Measurements from ENCODE around the gene NR4A1. TPM values are rescaled to one million over a fixed set of nuclear protein-coding genes. Genes with fewer than 3 reads are reported as not detected.
A peak's percentile ranks its signal among the peaks of the same experiment; 100 is the strongest.

Gene NR4A1
- total RNA-seq, 2 donors from 2014 or later: 17.7 to 18.4 TPM

DNA sequence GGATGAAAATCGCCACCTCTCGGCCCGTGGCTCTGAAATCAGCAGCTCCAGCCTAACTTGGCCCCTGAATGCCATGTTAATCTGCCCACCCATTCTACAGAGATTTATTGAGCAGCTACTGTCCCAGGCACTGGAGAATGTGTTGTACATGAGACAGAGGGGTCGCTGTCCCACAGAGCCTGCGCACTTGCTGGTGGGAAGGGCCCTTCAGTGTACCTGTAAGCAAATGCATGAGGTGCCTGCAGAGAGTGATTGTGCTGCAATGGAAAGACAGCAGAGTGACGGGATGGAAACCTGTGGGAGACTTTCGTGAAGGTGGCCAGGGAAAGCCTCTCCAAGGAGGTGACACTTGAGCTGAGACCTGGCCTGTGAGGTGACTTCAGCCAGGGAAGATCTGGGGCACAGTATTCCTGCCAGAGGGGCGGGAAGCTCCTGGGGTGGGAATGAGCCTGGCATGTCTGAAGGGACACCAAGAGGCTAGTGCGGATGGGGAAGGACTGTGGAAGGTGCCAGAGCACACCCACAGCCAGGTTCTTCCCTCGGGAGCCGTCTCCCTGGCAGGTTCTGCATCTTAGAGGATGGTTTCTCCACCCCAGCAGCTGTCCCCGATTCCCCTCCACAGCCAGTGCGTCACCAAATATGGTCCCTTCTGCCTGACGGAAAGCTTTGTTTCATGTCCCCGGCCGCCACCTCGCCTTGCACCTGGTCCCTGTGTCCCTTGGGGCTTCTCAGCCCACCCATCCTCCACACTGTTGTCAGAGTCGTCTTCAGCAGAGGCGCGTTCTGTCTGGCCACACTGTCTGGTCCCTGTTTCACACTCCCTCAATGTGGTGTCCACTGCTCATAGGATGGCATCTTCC is 36.9 kb downstream of the NR4A1 start:
- TF ChIP-seq, protein P1, sequence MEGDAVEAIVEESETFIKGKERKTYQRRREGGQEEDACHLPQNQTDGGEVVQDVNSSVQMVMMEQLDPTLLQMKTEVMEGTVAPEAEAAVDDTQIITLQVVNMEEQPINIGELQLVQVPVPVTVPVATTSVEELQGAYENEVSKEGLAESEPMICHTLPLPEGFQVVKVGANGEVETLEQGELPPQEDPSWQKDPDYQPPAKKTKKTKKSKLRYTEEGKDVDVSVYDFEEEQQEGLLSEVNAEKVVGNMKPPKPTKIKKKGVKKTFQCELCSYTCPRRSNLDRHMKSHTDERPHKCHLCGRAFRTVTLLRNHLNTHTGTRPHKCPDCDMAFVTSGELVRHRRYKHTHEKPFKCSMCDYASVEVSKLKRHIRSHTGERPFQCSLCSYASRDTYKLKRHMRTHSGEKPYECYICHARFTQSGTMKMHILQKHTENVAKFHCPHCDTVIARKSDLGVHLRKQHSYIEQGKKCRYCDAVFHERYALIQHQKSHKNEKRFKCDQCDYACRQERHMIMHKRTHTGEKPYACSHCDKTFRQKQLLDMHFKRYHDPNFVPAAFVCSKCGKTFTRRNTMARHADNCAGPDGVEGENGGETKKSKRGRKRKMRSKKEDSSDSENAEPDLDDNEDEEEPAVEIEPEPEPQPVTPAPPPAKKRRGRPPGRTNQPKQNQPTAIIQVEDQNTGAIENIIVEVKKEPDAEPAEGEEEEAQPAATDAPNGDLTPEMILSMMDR (conservative IDR thresholded peaks at IDR 0.05): no peak
- no peaks in the 10 kb centered on the region for H3K9me3 ChIP-seq (ENCODE audit: control insufficient read depth, low read length)
- H3K27me3 Mint-ChIP-seq (ENCODE audit: insufficient read depth): peaks cover 13% of the 10 kb centered on the region
- H3K36me3 Mint-ChIP-seq (ENCODE audit: low read depth): no peaks in the 10 kb centered on the region
- H3K4me3 ChIP-seq (ENCODE audit: low read length): no peak overlapping the region
- H3K27me3 ChIP-seq (ENCODE audit: control insufficient read depth, insufficient read depth, low read length, poor library complexity, severe bottlenecking): no peaks in the 10 kb centered on the region
- 86% methylated on average over 19 to 20 of the region's 20 CpGs for WGBS, 2 experiments (ENCODE audit: insufficient coverage in 1 of 2, insufficient read length in 1 of 2)
- no peaks in the 10 kb centered on the region for H3K4me1 ChIP-seq (ENCODE audit: control insufficient read depth, insufficient read depth, low read length)
- no peak overlapping the region for H3K27ac Mint-ChIP-seq
- H3K9ac ChIP-seq (ENCODE audit: extremely low read depth, low read length, poor library complexity, severe bottlenecking): no peak overlapping the region
- H3K36me3 ChIP-seq (ENCODE audit: control insufficient read depth, insufficient read depth, low read length): no peaks in the 10 kb centered on the region
- peaks cover 2% of the 10 kb centered on the region for H3K4me1 Mint-ChIP-seq
- H3K27ac ChIP-seq (ENCODE audit: low read depth, low read length): no peak overlapping the region
- no peaks in the 10 kb centered on the region for H3K9me3 Mint-ChIP-seq
- no peak overlapping the region for H3K4me3 Mint-ChIP-seq
- no peak for DNase-seq

DNA sequence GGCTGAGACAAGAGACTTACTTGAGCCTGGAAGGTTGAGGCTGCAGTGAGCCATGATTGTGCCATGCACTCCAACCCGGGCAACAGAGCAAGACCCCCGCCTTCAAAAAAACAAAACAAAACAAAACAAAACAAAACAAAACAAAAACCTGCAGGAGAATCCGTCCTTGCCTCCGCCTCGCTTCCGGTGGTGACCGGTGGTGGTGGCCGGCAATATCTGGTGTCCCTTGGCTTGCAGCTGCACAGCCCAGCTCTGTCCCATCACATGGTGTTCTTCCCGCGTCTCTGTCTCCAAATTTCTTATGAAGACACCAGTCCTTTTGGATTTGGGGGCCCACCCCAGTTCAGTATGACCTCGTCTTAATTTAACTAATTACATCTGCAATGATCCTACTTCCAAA is 38.2 kb downstream of the NR4A1 start:
- 94 to 95% methylated on average over 9 to 11 of the region's 11 CpGs for WGBS, 2 experiments (ENCODE audit: insufficient coverage in 1 of 2, insufficient read length in 1 of 2)
- DNase-seq: no peak
- no peaks in the 10 kb centered on the region for H3K27me3 ChIP-seq (ENCODE audit: control insufficient read depth, insufficient read depth, low read length, poor library complexity, severe bottlenecking)
- H3K27me3 Mint-ChIP-seq (ENCODE audit: insufficient read depth): peaks cover 14% of the 10 kb centered on the region
- H3K36me3 ChIP-seq (ENCODE audit: control insufficient read depth, insufficient read depth, low read length): no peaks in the 10 kb centered on the region
- H3K9ac ChIP-seq (ENCODE audit: extremely low read depth, low read length, poor library complexity, severe bottlenecking): no peak overlapping the region
- H3K27ac ChIP-seq (ENCODE audit: low read depth, low read length): no peak overlapping the region
- no peaks in the 10 kb centered on the region for H3K36me3 Mint-ChIP-seq (ENCODE audit: low read depth)
- no peaks in the 10 kb centered on the region for H3K4me1 Mint-ChIP-seq
- H3K9me3 ChIP-seq (ENCODE audit: control insufficient read depth, low read length): no peaks in the 10 kb centered on the region
- H3K4me1 ChIP-seq (ENCODE audit: control insufficient read depth, insufficient read depth, low read length): no peaks in the 10 kb centered on the region
- no peaks in the 10 kb centered on the region for H3K9me3 Mint-ChIP-seq
- no peak overlapping the region for H3K4me3 Mint-ChIP-seq
- H3K4me3 ChIP-seq (ENCODE audit: low read length): no peak overlapping the region
- H3K27ac Mint-ChIP-seq: peak overlapping the region; percentile 24
- TF ChIP-seq, protein P1 (conservative IDR thresholded peaks at IDR 0.05): no peak

DNA sequence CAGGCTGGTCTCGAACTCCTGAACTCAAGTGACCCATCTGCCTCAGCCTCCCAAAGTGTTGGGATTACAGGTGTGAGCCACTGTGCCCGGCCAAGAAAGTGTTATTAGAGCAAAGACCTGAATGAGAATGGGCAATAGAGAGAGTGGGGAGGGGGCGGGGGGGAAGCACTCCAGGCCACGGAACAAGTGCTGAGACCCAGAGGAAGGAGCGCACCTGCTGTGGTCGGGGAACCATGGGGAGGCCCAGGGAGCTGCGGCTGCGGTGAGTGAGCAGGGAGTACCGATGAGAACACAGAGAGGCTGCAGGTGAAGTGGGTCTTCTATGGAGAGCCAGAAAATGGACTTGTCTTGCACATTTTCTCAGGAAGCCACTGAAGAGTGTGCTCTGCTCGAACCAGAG is 39.0 kb downstream of the NR4A1 start:
- H3K9me3 ChIP-seq (ENCODE audit: control insufficient read depth, low read length): no peaks in the 10 kb centered on the region
- Mint-ChIP-seq H3K27me3 (ENCODE audit: insufficient read depth) (peaks cover 14% of the 10 kb centered on the region), H3K4me3 (no peak overlapping the region), H3K27ac (no peak overlapping the region), H3K9me3 (no peaks in the 10 kb centered on the region), H3K36me3 (ENCODE audit: low read depth) (no peaks in the 10 kb centered on the region), H3K4me1 (no peaks in the 10 kb centered on the region)
- no peaks in the 10 kb centered on the region for H3K36me3 ChIP-seq (ENCODE audit: control insufficient read depth, insufficient read depth, low read length)
- no peak overlapping the region for H3K27ac ChIP-seq (ENCODE audit: low read depth, low read length)
- TF ChIP-seq, protein P1 (conservative IDR thresholded peaks at IDR 0.05): no peak
- no peak for DNase-seq
- no peaks in the 10 kb centered on the region for H3K27me3 ChIP-seq (ENCODE audit: control insufficient read depth, insufficient read depth, low read length, poor library complexity, severe bottlenecking)
- WGBS, 2 experiments (ENCODE audit: insufficient coverage in 1 of 2, insufficient read length in 1 of 2): 87 to 88% methylated on average over 9 to 10 of the region's 10 CpGs
- no peak overlapping the region for H3K9ac ChIP-seq (ENCODE audit: extremely low read depth, low read length, poor library complexity, severe bottlenecking)
- no peaks in the 10 kb centered on the region for H3K4me1 ChIP-seq (ENCODE audit: control insufficient read depth, insufficient read depth, low read length)
- no peak overlapping the region for H3K4me3 ChIP-seq (ENCODE audit: low read length)

Data from endodermal cell (in vitro differentiated cells).